H1 (cell line): ENCODE data around the gene ERFE. TPM values are rescaled to one million over a fixed set of nuclear protein-coding genes. Genes with fewer than 3 reads are reported as not detected.
A peak's percentile ranks its signal among the peaks of the same experiment; 100 is the strongest.

Experiments
- GABPA ChIP-seq: IDR thresholded peaks from 2 replicates; pipeline ENCODE4 v1.6.1; 2011; ENCODE audit warnings: mild to moderate bottlenecking, low read length, moderate library complexity, borderline replicate concordance; ENCODE audit not compliant: insufficient read depth
- HDAC6 ChIP-seq: IDR thresholded peaks from one replicate; pipeline ENCODE4 v1.7.1; 2012; ENCODE audit warnings: low read depth, mild to moderate bottlenecking, inconsistent platforms, low read length, moderate library complexity
- JUN ChIP-seq: IDR thresholded peaks from 2 replicates; pipeline ENCODE4 v1.6.1; 2011; ENCODE audit warnings: low read depth, mild to moderate bottlenecking, improper control_type of control experiment, low read length
- RFX5 ChIP-seq: IDR thresholded peaks from 2 replicates; pipeline ENCODE4 v1.6.1; 2011; ENCODE audit warnings: low read depth, low read length, improper control_type of control experiment, borderline replicate concordance
- RNF2 ChIP-seq: fragments of 200-900, 300-1000 bp; sonication (generic); IDR thresholded peaks from 2 replicates; pipeline ENCODE4 v1.7.1; 2016; ENCODE audit warnings: borderline replicate concordance, low read depth, mild to moderate bottlenecking, antibody characterized with exemption, low read length; ENCODE audit not compliant: poor library complexity, severe bottlenecking; ENCODE audit errors: missing control alignments
- SP2 ChIP-seq: IDR thresholded peaks from 2 replicates; pipeline ENCODE4 v1.6.1; 2012; ENCODE audit warnings: mild to moderate bottlenecking, low read length, inconsistent platforms
- TAF7 ChIP-seq: optimal IDR thresholded peaks from 2 replicates; pipeline ENCODE3; 2011; ENCODE audit warnings: low read depth, mild to moderate bottlenecking, inconsistent platforms, low read length, moderate library complexity, borderline replicate concordance
- TBP ChIP-seq: IDR thresholded peaks from 2 replicates; pipeline ENCODE4 v1.6.1; 2011; ENCODE audit warnings: low read depth, low read length, improper control_type of control experiment
- YY1 ChIP-seq: IDR thresholded peaks from 2 replicates; pipeline ENCODE4 v1.6.1; 2011; ENCODE audit warnings: low read depth, mild to moderate bottlenecking, low read length
- polyA plus RNA-seq, 7 experiments: library from polyadenylated mRNA; depleted of rRNA in 3 of 7; stranded (reverse) in 5 of 7; unstranded in 2 of 7; fragments of >200 nt in 5 of 7; fragments of 200-250 nt in 2 of 7; gene quantifications; 1 replicate in 5 of 7; 2 replicates in 1 of 7; 4 replicates in 1 of 7; pipeline versions ENCODE4 v1.2.1 to v1.2.3, GENCODE V29; 2011 to 2013; ENCODE audit warnings: missing spikeins in 2 of 7, mixed read lengths in 2 of 7
- total RNA-seq: library from RNA; stranded (reverse); fragmentation: NEBNext Ultra II Directional; extraction: Animal tissue kit (Norgen Biotek cat#: 25700); gene quantifications from 2 replicates; pipeline ENCODE4 v1.2.1, GENCODE V29; 2021

ERFE gene
- total and polyA plus RNA-seq, 2 of the 8 experiments (the other 6 are each of a cell fraction or from before 2014, with no cell fraction given) = 2.5 to 3.6 TPM

GRCh38 chr2:238203094-238203972 is 44.6 kb downstream of the ERFE start, which contains the start of gene ILKAP (continued):
- TF ChIP-seq RNF2 (no peak), HDAC6 (no peak), GABPA (0 out of 2 replicates have a peak, but pooled peaks have one; percentile 30), TAF7 (no peak), YY1 (peak; percentile 50; the same call in 1 of the 2 replicates), JUN (no peak), TBP (no peak), RFX5 (no peak), SP2 (no peak)
